Brain pericyte (primary cell): ENCODE data around the gene RACK1.
"Not testable (repeated sequence)": the region's sequence is repeated elsewhere in the genome, so short reads cannot be mapped to it uniquely, and the experiment has no call there.

ENCODE experiments used
- DNase-seq: peaks from one replicate; pipeline ENCODE4 v3.0.0-alpha.2; 2012; ENCODE audit warnings: low read depth, low spot score

Gene RACK1

DNA sequence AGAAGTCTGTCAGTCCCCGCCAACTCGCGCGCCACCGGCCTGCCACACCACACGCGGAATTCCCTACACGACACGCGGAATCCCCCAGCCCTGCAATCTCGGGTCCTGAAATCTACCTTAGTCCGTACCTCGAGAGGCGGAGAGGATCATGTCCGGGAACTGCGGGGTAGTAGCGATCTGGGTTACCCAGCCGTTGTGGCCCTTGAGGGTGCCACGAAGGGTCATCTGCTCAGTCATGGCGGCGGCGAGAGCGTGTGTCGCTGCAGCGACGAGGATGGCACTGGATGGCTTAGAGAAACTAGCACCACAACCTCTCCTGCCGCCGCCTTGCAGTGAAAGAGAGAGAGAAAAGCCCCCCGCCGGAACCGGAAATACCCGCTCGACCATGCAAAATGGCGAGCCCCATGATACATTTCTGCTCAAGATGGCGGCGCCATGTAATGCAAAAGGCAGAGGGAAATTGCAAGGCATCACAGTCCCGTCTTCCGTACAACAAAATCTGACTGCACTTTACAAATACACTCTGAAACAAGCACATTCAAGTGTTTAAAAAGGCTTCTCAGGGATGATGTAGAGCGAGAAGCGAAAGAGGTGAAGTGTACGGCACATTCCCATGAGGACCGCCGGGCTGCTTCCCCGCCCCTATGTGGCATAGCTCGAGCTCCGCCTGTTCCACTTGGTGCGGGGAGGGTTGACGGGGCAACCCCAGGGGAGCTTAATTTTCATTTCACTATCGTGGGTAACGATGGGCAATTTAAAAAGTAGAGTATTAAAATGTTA is at the start of gene RACK1:
Gene RACK1 (minus strand): TSS at position 343 of the 780 bp plus-strand sequence. CDS start 106 bp downstream, at position 237.
- DNase-seq = peak; percentile 69

DNA sequence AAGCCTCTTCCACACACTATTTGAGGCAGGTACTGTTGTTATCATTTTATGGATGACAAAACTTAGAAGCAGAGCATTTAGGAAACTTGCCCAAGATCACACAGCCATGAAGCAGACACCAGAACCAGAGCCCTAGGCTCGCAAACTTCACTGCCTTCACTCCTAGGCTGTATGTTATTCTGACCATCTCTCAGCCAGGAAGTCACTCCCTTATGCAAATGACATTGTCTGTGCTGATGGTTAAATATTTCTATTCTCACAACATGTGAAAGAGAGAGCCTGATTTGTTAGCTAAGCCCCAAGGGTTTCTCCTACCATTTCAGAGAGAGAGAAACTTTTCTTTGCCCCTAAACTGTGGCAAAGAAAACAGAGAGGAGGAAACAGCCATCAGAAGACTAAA is 43.6 kb upstream of the RACK1 start:
- not testable (repeated sequence) for DNase-seq

DNA sequence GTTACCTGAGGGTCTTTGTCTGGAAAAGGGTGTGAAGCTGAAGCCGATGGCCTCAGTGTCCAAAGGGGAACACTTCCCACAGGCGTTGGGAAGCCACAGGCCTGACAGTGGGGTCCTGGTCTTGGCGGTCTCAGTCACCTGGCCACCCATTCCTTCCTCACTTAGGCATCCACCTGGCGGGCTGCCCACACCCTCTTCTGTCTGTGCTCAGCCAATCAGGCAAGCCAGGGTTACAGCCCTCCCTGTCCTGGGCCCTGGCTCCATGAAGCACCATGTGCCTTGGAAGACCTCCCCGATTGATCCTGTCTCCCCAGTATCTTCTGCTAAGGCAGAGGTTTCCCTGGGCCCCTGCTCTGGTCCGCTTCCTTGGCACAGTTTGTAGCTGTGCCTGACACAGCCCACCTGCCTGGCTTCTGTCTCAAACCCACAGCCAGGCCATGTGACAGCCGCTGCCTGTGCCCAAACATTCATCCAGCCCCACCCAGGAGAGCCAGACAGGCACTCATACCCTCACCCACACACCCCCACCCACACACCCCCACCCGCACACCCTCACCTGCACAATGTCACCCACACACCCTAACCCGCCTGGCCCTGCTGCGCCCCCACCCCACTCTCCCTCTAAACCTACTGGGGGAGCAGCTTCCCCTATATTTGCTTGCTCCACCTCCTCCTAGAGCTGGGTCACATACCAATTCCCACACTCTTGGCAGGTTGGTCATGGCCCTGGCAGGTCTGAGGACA is 42.4 kb upstream of the RACK1 start:
- DNase-seq = not testable (repeated sequence)

DNA sequence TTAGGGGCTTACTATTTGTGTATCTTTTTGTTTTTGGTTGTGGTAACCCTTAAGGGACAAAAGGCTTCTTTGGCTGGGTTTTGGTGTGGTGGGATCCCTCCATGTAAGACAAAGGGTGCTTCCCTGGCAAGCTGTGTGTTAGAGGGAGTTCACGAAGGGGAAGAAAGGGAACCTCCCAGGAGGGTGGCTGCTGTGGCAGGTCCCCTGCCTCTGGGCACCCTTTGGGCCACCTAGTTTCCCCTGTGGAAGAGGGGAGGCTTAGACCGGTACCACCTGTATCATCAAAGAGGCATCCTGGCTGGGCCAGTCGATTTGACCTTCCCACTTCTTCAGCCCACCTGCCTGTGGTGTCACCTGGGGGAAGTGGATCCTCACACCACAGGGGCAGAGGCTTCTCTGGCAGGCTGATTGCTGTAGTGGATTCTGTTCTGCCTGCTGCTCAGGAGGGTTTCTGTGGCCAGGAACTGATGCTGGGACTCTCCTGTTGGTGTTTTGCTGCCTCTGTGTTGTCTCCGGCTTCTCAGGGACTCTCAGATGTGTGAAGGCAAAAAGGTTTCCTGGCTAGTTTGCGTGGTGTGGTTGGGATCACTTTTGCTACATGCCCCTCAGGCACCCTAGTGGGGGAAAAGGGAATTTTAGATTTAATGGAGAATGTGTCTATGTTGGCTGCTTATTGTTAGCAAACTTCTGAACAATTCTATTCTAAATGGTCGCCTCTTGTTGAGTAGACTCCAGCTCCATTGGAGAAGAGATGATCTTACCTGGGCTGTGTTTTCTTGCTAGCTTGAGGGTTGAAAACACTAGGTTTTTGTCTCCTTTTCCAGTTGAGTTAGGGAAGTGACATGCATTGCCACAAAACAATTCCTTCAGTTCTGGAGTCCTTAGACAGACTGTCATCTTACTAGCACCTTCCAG is 40.4 kb upstream of the RACK1 start:
- not testable (repeated sequence) for DNase-seq

DNA sequence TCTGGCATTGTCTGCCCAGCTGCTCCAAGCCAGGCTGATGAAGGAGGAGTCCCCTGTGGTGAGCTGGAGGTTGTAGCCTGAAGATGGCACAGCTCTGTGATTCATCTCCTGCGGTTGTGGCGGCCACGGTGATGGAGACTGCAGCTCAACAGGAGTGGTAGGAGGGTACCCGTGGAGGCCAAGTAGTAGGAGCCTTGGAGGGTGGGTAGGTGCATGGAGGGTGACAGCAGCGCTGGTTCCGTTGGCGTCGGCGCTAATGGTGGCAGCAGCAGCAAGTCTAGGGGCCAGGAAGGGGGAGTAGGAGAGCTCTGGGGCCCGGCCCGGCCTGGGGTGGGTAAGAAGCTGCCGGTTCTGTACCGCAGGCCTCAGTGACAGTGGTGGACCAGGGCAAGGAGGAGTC is 39.6 kb upstream of the RACK1 start:
- no peak for DNase-seq

DNA sequence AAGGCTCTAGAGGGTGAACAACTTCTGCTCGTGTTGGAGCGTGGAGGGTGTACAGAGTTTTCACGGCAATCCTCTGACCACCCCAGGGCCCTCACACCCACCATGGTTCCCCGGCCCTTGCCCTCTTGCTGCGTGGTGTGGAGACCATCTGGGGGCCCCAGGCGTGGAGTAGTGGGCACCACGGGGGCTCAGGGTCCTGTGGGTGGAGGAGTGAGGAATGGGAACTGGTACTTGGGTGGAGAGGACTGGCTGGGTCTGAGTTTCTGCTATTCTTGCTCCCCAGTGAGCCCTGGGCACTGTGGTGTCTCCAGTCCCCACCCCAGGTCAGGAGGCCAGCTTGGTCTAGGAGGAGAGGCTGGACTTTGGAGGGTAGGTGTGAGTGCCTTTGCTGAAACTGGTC is 39.2 kb upstream of the RACK1 start:
- DNase-seq = no peak

DNA sequence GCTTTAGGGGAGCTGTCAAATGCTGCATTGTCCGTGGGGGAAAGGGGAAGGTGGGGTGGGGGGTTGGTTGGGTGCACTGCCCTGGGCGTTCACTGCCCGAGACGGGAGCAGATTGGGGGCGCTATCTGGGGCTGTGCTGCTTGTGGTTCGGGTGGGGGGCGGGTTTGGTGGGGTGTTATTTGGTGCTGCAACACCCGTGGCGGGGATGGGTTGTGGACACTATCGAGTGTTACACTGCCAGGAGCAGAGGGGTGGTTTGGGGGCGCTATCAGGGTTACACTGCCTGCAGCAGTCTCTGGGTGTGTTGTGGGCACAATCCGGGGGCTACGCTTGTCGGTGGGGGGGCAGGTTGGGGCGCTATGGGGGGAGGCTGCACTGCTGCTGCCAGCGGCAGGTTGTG is 38.7 kb upstream of the RACK1 start:
- DNase-seq = not testable (repeated sequence)

DNA sequence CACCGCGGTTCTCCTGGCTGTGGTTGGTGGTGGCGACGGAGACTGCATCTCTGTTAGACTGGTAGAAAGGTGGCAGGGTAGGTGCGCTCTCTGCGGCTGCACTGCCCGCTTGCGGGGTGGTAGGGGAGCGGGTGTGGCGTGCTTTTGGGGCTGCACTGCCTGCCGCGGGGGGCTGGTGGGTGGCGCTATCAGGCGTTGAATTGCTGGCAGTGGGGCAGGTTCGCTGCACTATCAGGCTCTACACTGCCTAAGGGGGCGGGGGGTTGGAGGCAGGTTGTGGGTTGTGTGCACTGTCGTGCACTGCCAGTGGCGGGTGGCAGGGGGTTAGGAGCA is 38.2 kb upstream of the RACK1 start:
- DNase-seq = no peak

DNA sequence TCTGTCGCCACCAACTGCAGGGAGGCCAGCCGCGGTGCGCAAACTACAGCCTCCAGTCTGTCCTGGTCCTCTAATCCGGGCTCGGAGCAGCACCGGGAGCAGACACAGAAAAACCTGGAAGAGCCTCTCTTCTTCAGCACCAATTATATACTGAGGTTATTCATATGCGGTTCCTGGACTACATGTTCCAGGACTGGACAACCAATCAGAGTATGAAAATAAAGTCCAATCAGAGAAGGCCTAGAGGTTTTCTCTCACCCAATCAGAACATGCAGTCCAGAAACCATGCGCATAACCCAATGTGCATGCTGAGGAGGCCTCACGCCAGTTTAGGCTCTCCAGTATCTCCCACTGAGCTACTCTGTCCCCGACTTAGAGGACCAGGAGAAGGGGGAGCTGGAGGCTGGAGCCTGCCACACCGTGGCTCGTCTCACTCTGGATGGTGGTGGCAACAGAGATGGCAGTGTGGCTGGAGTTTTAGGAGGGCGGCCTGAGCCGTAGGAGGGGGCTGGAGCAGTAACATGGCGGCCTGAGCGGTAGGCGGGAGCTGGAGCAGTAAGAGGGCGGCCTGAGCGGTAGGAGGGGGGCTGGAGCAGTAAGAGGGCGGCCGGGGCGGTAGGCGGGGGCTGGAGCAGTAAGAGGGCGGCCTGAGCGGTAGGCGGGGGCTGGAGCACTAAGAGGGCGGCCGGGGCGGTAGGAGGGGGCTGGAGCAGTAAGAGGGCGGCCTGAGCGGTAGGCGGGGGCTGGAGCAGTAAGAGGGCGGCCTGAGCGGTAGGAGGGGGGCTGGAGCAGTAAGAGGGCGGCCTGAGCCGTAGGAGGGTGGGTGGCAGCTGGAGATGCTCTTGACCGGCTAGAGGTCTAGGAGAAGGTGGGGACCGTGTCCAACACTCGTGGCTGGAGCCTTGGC is 37.6 kb upstream of the RACK1 start:
- no peak for DNase-seq

DNA sequence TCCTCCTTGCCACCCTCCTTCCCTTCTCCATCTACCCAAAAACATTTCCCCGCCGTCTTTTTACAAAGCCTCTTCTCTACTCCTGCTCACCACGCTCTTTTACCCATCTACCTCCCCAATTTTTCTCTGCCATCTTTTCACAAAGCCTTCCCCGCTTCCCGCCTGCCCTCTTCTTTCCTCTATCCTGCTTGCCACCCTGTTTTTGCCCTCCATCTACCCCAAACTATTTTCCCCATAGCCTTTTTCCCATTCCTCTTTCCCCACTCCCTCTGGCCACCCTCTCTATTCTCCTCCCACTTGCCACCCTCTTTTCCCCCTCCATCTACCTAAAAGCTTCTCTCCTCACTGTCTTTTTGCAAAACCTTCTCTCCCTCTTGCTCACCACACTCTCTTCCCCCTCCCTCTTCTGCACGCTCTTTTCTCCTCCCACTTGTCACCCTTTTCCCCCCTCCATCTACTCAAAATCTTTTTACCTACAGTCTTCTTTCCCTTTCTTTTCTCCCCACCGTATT is 36.6 kb upstream of the RACK1 start:
- DNase-seq = no peak

DNA sequence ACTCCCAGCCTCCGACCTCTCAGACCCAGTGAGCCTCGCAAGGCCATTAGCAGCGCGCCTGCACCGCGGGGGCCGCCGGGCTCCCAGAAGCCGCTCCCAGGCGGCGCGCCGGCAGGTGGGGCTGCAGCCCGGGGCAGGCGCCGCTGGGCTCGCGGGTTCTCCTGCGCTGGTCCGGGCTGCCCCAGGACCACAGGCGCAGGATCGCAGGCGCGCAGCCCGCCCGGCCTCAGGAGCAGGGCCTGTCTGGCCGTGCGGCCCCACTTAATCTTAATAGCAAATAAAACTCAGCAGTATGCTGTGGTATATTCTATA is 29.7 kb upstream of the RACK1 start:
- DNase-seq = not testable (repeated sequence)

DNA sequence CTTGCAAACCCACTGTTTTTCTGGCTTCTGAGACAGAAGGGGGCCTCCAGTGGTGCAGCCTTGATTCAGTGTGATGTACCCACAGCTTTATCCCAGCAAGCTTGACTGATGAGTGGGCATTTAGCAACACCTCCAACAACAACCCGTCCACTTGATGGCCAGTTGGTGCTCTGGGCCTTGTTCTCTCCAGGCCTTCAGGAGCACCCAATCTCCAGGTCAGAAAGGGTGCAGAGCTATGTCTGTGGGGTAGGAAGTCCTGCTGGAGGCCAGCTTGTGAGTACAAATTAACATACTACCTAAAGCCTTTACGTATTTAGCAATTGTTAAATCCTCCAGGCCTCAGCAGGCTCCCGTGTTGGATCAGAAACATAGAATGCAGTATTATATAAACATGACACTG is 27.4 kb upstream of the RACK1 start:
- DNase-seq = no peak

DNA sequence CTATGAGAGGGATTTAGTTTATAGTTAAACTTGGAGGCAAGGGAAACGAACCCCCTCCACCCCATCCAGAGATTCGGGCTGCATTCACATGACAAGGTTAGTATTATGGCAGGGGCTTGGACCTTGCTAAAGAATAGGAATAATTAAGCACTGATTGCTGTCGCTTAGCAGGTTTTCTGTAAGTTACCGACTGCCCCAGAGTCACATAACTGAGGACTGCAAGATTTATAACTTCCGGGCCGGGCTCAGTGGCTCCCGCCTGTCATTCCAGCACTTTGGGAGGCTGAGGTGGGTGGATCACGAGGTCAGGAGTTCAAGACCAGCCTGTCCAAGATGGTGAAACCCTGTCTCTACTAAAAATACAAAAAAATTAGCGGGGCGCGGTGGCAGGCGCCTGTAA is 24.2 kb upstream of the RACK1 start:
- not testable (repeated sequence) for DNase-seq

DNA sequence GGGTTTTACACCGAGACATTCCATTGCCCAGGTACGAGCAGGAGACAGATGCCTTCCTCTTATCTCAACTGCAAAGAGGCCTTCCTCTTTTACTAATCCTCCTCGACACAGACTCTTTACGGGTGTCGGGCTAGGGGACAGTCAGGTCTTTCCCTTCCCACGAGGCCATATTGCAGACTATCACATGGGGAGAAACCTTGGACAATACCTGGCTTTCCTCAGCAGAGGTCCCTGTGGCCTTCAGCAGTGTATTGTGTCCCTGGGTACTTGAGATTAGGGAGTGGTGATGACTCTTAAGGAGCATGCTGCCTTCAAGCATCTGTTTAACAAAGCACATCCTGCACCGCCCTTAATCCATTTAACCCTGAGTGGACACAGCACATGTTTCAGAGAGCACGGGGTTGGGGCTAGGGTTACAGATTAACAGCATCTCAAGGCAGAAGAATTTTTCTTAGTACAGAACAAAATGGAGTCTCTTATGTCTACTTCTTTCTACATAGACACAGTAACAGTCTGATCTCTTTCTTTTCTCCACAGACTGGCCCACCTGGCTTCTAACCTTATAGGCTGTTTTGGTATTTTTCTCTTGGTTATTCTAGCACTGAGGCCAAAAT is 23.7 kb upstream of the RACK1 start:
- not testable (repeated sequence) for DNase-seq

DNA sequence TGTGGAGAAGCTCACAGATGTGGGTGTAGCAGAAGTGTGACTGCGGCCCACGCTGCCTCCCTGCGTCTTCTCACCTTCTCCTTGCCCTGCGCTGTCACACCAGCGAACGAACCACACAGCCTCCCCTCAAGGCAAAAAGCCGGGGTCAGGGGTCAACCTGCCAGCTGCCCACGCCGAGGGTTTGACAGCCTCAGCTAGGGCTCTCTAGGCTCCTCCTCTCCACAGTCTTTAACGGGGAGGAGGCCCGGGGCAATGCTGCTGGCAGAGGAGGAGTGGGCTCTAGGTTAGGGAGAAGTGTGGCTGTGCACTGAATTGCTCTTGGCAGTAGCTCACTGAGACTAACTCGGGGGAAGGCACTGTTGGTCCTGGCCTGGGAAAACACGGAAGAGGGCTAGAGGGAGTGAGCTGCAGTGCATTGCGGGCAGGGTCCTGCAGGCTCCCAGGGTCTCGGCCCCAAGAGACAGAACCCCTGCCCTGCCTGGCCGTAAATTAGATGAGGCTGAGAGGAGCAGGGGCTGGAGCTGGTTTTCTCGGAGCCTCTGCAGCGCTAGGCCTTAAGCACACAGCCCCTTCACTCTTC is 21.5 kb upstream of the RACK1 start:
- DNase-seq = no peak

DNA sequence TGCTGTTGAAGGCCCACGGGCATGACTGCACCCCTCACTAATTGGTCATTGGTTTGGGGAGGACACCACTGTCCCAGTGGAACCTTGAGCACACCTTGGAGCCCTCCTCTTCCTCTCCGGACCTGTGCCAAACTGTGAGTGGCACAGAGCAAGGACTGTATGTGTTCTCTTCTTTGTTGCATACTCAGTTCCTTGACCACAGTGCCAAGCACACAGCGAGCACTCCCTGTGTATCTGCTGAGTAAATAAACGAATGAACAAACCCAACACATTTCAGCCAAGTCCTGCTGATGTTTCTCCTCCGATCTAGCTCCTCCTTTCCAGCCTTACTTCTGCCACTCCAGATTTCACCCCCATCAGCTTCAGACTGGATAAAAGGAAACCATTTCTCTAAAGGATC is 19.9 kb upstream of the RACK1 start:
- DNase-seq = no peak

DNA sequence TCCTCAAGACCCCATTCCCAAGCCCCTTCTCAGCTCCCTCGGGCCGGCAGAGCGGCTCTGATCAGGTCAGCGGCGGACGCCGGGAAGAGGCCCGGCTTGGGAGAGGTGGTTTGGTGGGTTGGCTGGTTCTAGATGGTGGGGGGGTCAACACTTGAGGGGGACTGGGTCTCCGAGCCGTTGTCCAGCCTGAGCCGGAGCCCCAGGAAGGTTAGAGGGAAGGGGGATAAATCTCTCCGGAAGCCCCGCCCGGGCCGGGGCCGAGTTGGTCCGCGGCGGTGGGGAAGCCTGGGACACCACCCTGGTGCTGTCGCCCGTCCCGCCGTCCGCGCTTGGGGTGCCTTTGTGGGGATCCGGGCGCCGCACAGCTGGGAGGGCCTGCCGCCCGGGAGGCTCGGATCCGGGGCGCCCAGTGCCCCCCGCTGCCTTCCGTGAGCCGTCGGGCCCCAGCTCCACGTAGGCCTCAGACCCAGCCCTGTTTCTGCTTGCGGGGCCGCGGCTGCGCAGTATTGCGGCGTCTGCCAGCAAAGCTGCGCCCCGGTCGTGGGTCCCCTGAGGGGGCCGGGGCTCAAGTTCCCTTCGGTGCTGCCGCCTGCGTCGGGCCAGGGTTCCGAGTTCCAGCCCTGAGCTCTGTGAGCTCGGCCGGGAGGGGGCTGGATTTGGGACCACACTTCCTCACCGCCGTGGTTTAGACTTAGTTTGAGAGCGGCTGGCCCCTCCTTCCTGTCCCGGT is 17.8 kb upstream of the RACK1 start:
- DNase-seq = no peak

DNA sequence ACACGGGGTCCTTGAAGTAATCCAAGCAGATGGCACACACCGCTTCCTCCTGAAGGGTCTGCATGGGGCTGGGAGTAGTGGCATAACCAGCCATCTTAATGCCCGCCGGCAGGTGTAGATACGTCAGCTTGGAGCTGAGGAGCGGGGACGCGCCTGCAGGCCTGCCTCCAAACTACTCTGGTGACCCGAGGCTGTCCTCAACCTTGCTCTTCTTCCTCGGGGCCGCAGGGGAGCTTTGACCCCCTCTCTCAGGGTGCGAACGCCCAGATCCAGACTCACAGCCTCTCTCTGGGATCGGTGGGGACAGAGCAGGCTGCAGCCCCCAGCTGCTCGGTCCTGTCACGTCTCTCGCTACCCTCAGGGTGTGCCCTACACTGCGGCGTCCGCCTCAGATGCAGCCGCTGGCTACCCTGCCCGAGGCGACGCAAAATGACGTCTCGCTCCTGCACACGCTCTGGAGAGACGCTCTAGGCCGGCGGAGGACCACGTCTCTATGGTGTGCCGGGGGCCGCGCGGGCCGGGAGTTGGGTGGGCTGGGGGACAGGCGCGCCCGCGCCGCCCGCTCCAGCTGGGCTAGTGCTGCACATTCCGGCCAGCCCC is 17.1 kb upstream of the RACK1 start, which contains the start of gene TRIM52:
Gene TRIM52 (minus strand): TSS at position 424 of the 600 bp plus-strand sequence. CDS start 330 bp downstream, at position 94.
- peak; percentile 56 for DNase-seq
